GM21367 (cell line): ENCODE measurements around the gene ZNF830.
"Not testable (repeated sequence)": the region's sequence is repeated elsewhere in the genome, so short reads cannot be mapped to it uniquely, and the experiment has no call there.

ENCODE experiments used
- ATAC-seq: cut with Tn5 transposase; IDR thresholded peaks from one replicate; pipeline ENCODE4 v1.9.1; 2021; ENCODE audit not compliant: unreplicated experiment

Gene ZNF830

DNA sequence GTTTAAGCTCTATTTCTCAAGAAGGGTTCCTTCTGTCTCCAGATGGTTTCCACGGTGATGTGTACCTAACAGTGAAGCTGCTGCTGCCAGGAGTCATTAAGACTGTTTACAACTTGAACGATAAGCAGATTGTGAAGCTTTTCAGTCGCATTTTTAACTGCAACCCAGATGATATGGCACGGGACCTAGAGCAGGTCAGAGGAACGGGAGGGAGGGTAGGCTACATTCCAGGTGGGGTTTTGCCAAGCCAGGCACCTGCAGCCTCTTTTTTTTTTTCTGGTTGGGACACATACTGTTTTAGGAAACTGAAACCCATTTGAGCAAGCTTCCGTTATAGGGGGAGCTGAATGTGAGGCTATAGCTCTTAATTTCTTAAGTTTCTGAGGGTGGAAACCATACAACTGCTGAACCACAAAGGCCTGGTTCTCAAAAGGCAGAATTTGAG, 29.6 kb downstream of the ZNF830 start:
- no peak for ATAC-seq

DNA sequence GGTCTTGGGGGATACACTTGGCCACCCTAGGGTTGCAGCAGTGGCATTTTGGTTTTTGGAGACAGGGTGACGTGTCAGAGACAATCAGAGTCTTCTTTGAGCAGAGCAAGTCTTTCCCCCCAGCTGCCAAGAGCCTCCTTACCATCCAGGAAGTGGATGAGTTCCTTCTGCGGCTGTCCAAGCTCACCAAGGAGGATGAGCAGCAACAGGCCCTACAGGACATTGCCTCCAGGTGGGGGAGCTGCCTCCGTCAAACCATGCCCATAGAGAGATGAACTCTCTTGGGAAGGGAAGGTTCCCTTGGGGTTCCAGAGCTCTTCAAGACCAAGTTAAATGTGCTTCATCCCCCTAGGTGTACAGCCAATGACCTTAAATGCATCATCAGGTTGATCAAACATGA, 30.3 kb downstream of the ZNF830 start:
- ATAC-seq: no peak

DNA sequence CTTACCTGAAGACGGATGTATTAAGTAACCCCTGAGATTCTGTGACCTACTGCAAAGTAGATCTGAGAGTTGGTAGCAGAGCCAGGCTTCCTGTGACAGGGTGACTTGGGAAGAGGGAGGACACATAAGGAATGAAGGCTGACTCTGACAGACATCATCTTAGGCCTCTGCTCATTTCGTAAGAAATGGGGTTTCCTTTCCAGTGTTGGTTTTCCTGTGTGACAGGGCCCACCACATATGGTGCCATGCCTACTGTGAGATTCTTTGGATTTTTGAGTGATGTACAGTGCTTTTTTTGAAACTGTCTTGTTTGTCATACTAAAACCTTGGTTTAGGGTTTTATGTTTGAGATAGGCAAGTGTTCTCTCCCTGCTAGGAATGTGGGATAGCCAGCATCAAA, 31.7 kb downstream of the ZNF830 start:
- no peak for ATAC-seq

DNA sequence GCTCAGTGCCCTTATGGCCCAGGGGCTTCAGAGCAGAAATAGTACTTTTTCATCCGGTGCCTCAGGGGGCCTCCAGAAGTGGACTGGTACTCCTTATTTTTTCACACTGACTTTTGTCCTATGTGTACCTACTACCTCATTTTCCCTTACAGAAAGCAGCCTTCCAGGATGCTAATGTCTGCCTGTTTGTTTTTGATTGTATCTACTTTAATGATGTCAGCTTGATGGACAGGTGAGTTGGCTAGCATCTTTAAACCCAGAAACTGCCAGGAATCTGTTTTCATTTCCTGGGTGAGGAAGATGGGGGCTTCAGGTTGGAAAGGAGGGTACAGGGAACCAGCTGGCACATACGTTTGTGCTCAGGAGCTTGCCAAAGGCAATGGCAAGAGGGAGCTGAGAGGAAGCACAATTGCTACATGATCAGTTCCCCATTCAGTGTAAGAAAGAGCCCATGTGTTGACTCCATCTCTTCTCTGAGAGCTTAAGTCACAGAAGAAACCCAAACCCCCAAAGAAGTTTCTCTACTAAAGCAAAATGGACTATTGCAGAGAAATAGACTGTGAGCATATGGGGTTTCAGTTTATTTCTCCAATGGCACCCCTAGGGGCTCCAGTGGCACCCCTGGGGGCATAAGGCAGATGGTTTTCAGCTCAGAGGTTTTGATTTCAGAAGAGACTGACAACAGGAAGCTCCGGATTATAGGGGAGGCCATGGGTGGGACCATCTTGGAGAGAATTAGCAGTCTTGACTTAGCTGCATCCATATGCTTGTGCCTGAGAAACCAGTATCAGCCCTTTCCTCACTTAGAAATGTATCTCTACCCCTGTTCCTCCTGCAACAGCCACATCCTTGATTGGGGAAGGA, 35.3 kb downstream of the ZNF830 start:
- ATAC-seq: no peak

DNA sequence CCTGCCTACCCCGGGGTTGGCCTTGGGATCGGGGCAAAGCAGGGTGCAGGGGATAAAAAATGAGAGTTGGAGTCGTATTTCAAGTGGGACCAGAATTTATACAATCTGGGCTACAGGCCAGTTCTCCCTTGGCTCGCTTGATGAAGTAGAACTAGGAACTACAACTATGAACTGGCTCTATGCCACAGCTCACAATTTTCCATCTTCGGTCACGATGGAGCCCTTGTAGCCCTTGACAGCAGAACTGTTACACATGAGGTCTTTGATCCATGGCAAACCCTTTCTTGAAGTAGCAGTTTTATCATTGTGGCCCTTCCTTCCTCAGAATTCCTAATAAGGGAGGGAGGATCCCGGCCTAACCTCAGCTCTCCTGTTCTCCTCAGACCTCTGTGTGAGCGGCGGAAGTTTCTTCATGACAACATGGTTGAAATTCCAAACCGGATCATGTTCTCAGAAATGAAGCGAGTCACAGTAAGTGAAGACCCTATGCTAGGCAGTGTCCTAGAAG, 36.1 kb downstream of the ZNF830 start:
- no peak for ATAC-seq

DNA sequence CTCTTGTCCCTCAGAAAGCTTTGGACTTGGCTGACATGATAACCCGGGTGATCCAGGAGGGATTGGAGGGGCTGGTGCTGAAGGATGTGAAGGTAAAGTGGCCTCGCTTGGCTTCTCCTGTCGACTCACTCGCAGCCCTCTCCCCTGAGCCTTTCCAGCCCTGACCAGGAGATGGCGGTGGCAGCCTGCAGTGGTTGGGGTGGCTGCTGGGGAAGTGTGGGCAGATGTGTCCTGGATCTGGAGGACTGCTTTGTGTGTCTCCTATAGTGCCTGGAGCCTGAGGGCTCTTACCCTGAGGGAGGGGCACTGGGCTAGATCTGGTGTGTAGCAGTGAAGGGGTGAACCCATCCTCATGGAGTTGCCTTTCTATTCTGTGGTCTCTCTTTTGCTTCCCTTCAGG, 36.9 kb downstream of the ZNF830 start:
- ATAC-seq: no peak

DNA sequence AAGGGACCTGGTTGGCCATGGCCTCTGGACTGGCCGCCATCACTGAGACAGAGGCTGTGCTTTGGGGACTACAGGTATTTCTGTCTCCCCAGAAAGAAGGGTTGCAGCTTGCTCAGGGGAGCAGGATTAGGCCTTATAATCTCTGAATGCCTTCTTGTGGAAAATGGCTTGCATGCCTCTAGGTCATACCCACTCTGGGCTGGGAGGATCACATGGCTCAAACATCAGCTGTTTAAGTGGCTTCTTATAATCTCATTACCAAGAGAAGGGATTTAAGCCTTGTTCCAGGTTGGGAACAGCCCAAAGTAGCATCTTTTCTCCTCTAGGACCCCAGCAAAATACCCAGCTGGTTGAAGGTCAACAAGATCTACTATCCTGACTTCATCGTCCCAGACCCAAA, 38.1 kb downstream of the ZNF830 start:
- no peak for ATAC-seq

DNA sequence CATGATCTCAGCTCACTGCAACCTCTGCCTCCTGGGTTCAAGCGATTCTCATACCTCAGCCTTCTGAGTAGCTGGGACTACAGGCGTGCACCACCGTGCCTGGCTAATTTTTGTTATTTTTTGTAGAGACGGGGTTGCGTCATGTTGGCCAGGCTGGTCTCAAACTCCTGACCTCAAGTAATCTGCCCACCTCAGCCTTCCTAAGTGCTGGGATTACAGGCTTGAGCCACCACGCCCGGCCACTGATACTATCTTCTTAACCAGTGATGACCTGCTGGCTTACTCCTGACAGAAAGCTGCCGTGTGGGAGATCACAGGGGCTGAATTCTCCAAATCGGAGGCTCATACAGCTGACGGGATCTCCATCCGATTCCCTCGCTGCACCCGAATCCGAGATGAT, 39.6 kb downstream of the ZNF830 start:
- not testable (repeated sequence) for ATAC-seq

DNA sequence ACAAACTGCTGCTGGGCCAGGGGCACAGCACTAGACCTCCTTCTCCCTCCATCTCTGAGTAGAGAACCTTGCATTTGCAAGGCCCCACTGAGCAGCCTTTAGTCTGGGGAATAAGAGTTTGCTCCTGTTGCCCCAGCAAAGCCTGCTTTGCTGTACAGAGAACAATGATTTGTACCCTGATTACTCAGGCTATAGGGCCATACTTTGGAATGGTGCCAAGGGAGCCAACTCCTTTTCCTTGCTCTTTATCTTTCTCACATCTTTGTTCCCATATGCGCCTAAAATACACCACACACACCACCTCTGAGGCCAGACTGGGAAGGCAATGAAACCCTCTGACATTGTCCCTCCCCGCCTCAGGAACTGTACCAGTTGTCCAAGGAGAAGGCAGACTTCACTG, 40.2 kb downstream of the ZNF830 start:
- no peak for ATAC-seq

DNA sequence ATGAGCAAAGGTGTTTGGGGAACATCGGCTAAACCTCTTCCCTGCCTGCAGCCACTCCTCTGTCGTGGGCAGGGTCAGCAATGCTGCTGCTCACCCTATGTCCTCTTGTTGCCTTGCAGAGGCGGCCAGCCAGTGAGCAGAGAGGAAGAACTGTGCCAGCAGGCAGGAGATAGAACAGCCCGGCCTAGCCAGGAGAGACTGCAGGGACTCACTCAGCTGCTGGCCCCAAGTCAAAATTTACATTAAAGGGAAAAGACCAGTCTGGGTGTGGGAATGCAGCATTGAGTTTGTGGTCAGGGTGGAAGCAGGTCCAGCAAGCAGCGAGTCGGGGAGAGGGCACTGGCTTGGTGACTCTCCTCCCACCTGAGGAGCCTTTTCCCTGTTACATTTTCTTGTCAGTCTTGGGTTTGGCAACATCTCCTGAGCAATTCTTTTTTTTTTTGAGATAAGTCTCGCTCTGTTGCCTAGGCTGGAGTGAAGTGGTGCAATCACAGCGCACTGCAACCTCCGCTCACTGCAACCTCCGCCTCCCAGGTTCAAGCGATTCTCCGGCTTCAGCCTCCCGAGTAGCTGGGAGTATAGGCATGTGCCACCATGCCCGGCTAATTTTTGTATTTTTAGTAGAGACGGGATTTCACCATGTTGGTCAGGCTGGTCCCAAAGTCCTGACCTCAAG, 41.7 kb downstream of the ZNF830 start:
- no peak for ATAC-seq

DNA sequence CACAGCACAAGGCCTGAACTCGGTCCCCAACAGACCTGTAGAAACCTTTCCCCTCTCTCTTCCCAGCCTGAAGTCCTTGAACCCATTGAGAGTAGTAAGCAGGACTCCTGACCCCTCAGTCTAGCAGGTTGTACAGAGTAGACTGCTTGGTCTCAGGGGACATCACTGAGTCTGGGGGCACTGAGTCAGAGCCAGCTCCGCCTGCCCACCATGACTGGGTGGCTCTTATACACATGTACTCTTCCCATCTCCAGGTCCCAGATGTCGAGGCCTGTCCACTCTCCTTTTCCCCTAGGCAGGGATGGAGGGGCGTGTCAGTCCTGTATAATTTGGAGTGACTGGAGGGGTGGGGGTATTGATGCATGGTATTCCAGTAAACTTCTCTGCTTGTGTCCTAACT, 42.4 kb downstream of the ZNF830 start:
- ATAC-seq: no peak

DNA sequence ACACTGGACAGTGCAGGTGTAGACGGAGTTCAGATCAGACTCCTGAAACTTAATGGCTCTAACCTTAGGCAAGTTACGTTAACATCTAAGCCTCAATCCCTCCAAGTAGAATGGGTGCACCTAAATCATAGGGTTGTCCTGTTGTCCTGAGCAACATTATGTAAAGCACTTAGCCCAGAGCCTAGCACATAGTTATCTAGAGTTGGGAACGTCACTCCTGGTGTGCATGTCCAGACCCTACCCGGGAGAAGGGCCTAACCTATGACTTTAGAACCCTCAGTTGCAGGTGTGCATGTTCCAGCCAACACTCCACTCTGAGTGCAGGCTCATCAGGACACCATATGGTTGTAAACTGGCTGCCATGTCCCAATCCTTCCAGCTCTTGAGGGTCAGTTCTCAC, 45.0 kb downstream of the ZNF830 start:
- no peak for ATAC-seq

DNA sequence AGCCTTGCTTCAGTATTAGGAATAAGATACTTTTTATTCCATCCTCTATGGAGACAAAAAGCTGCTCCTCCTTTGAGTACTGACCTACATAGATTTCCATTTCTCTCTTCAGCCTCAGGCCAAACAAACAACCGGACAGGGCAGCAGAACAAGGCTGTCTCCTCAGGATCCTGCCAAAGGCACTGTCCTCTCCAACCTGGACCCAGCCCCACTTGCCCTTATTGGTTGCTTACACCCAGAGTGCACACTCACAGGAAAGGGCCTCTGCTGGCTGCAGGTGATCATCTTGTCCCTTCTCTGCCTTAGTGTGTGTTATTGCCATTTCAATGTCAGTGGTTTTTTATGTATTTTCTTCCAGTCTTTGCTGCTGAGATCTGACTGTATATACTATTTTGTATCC, 45.6 kb downstream of the ZNF830 start:
- ATAC-seq: no peak

DNA sequence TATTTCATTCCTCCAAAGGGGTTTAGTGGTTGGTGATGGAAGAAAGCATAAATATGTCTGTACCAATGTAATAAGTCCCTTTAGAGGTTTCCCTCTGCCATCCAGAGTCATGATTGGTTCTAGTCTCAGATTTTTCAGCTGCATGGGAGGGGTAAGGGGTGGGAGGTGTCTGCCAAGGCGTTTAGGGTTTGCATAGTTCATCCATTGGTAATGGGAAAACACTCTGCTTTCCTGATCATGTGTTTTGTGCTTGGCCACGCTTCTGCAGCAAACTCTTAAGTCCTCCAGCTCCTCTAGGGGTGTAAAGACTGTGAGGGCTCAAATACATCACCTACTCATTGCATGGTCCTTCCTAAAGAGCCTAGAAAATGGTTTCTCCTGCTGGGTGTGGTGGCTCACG, 48.8 kb downstream of the ZNF830 start:
- ATAC-seq: no peak

DNA sequence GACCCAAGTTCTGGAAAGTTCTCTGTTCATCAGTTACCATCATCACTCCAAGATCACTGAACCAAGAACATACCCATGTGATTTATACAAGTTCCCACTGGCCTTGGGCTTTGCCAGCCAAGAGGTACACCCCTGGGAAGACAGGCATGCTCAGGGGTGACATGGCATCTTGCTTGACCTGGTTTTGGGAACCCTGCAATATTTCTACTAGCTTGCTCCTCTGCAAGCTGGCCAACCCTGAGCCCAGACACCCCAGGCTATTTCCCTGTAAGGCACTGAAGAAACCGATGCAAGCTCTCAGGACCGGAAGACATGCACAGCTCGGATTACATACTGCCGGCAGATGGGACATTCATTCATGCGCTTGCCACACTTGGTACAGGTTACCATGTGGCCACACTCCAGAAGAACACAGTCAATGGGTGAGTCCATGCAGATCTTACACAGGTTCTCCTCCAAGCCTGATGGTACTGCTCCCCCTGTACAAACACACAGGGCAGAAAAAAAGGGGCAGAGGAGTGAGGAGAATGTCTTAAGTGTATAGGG, 50.4 kb downstream of the ZNF830 start:
- no peak for ATAC-seq
